Measurements from ENCODE around the gene ACER3.
"Not testable (repeated sequence)": the region's sequence is repeated elsewhere in the genome, so short reads cannot be mapped to it uniquely, and the experiment has no call there.

The ACER3 gene

DNA sequence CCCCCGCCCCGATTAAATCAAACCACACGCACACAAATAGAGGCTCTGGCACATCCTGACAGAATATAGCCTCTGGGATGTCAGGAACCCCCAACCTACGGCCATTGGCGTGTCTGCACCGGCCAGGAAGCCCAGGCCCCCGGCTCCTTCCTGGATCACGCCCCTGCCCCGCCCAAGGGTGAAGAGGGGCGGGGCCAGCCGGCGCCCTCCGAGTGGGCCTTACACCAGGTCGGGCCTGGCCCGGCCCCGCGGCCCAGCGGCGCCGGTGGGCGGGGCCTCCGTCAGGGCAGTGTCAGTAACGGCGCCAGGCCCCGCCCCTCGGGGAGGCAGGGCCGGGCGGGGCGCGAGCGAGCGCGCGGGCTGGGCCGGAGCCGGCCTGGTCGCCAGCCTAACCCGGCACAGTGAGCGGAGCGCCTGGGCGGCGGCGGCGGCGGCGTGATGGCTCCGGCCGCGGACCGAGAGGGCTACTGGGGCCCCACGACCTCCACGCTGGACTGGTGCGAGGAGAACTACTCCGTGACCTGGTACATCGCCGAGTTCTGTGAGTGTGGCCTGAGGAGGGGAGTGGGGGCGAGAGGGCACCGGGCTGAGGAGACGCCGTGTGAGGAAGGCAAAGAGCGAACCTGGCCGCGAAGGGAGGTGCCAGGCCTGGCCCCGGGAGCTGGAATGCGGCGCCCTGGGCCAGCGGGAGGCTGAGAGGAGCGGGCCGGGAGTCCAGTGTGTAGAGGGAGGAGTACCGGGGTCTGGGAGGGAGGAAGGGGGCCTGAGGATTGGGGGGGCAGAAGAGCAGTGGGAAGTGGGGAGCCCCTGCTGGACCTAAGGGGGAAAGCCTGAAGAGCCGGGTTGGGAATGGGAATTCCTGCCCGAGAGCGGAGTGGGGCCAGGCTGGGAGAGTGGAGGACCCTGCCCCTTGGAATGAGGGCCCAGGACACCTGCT, at the start of gene ACER3:
ACER3 (plus strand) TSS at position 380 of the 937 bp plus-strand sequence; CDS start at position 439, 59 bp downstream.
- DNase-seq: peak; percentile 87

DNA sequence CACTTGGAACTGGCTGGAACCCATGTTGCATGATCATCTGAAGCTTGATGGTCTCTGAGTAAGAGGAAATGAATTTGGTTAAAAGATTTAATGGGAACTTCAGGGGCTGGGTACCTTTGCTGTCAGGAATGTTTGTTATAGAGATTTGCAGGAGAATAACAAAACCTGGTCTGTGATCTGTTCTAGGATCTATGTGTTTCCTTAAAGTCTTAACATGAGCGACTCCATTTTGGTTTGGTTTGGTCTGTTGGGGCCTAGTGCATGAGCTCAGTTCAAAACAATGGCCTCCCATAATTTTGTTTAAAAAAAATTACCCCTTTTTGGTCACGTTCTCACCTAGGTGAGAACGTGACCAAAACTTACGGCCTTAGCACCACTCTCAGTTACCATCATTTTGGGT, 49.5 kb upstream of the ACER3 start:
- DNase-seq: no peak

DNA sequence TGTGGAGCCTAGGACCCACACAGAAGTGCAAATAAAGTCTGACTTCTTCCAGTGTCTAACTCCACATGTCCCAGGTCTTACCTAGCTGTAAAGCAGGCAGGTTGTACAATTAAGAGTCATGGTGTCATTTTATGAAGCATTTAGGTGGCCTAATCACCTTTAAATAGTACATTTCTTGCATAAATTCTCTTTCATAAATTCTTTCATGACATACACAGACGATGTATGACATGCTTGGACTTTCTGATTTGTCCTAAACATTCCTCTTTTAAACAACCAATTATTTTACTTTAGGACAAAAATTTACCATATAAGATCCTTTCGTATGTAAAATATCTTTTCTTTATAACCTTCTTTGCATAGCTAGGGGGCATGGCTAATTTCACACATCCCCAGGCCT, 46.3 kb upstream of the ACER3 start:
- no peak for DNase-seq

DNA sequence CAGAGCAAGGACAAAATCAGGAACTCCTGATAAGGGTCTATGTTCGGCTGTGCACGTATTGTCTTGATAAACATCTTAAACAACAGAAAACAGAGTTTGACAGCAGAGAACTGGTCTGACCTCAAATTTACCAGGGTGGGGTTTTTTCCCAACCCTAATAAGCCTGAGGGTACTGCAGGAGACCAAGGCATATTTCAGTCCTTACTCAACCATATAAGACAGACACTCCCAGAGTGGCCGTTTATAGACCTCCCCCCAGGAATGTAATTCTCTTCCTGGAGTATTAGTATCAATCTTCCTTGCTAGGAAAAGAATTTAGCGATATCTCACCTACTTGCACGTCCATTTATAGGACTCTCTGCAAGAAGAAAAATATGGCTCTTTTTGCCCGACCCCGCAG, 45.0 kb upstream of the ACER3 start:
- not testable (repeated sequence) for DNase-seq

DNA sequence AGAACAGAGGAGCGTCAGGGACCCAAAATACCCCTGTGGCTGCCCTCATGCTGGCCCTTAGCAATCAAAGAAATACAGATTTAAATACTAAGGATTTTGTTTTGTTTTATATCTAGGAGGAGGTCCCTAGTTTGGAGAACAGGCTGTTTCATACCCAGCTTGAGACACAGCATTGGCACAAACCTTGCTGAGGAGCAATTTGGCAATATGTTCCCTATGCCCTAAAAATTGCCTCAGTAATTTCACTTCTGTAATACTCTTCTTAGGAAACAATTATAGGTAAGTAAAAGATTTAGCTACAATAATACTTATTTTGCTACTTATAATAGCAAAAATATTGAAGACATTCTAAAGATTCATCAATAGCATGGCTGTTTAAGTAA, 40.5 kb upstream of the ACER3 start:
- DNase-seq: no peak

DNA sequence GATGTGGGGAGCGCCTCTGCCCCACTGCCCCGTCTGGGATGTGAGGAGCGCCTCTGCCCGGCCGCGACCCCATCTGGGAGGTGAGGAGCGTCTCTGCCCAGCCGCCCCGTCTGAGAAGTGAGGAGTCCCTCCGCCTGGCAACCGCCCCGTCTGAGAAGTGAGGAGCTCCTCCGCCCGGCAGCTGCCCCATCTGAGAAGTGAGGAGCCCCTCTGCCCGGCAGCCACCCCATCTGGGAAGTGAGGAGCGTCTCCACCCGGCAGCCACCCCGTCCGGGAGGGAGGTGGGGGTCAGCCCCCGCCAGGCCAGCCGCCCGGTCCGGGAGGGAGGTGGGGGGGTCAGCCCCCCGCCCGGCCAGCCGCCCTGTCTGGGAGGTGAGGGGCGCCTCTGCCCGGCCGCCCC, 39.3 kb upstream of the ACER3 start:
- not testable (repeated sequence) for DNase-seq

DNA sequence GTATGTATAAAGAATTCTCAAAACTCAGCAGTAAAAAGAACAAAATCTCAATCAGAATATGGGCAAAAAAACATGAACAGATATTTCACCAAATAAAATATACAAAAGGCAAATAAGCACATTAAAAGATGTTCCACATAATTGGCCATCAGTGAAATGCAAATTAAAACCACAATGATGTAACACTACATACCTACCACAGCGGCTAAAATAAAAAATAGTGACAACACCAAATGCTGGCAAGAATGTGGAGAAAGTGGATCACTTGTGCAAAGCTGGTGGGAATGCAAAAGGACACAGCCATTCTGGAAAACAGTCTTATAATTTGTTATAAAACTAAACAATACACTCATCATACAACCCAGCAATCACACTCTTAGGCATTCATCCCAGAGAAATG, 38.3 kb upstream of the ACER3 start:
- DNase-seq: no peak

DNA sequence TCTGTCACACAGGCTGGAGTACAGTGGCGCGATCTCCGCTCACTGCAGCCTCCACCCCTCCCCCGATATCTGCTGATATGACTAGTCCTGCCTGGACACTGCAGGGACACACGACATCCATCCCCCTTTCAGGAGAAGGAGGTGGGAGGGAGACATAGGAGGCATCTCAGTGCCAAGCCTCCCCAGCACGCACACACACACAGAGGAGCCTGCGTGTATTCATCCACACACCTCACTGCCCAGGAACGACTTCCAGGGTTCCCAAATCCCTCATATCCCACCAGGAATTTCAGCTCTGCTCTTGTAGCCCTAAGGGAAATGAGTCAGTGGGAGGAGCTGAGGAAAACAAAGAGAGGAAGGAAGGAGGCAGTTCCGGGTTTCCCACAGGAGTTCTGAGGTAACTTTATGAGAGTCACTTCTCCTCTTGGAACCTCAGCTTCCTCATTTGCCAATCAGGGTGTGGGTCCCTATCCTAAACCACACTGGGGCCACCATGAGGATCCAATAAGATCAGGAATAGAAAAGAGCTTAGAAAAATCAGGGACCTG, 37.2 kb upstream of the ACER3 start:
- DNase-seq: peak; percentile 89

DNA sequence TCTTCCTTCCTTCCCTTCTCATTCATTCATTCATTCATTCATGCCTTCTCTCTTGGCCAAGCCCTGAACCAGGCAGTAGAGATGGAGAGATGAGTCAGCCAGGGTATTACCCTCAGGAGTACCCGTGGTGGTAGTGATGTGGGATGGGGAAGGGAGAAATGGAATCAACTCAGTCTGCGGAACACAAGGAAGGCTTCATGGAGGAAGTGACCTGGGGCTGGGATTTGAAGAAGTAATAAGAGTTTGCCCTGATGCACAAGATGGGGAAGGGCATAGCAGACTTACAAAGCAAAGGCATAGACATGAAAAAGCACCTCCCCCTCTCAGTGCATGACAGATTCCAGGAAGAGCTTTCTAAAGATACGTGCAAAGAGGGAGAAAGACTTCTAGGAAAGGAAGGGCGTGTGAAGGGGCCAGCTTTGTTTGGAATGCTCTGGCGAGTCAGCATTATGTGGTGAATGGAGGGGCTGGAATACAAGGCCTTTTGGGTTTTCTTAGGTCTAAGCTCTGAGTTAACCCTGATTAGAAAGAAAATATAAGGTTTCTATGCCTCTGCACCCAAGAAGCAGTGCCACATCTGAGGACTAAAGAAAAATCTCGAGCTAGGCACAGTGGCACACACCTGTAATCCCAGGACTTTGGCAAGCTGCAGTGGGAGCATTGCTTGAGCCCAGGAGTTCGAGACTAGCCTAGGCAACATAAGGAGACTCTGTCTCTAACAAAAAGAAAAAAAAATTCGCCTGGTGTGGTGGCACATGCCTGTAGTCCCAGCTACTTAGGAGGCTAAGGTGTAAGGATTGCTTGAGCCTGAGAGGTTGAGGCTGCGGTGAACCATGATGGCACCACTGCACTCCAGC, 36.4 kb upstream of the ACER3 start:
- peak; percentile 83 for DNase-seq

DNA sequence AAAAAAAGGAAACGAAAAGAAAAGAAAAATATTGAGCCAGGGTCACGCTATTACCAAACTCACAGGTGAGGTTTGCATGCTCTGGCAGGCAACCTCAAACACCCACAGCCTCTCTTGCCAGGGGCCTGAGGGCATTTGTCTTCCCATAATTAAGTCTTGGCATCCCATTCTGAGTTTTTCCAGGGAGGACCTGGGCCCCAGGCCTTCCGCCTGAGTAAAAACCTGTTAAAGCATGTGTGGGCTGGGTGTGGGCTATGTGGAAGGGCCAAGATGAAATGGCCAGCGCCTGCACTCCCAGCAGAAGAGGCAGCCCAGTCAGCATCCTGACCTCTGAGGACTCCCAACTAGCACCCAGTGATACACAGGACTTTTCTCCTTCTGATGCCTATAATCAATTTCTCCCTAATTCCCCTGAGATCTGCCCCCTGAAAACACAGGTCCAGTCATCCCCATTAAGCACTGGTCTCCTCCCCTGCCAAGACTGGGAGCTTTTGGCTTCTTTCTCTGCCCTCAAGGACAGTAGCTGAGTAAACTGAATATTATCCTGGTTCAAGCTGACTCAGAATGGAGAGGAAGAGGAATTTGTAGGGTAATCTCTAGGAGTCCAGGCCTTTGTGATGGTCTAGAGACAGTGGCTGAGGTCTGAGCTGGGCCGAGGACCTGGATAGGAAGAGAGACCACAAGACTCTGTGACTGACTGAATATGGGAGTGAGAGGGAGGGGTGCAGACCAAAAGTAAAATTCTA, 35.6 kb upstream of the ACER3 start:
- peak; percentile 39 for DNase-seq

DNA sequence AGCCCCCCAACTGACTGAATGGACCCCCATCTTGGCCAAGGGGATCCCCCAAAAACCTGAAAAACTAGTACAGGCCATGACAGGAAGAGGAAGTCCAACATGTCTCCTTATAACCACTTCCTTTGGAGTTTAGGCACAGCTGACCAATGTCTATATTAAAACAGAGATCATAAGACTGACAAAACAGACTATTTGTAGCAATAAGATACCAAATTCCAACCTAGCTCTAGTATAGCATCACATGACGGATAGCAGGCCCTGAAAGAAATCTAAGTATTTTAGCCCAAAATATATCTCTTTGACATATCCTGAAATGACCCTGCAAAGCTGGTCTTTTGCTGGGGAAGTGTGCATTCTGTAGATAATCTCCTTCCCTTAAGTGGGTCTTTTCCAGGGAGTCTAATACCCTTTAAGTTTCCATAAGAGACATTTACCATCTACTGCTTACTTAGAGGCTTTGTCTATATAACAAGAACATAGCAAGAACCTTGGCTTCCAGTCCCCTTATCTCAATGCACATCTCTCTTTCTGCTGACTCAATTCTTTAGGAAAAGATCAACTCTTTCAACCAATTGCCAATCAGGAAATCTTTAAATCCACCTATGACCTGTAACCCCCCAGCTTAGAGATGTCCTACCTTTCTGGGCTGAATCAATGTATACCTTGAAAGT, 34.9 kb upstream of the ACER3 start:
- no peak for DNase-seq

DNA sequence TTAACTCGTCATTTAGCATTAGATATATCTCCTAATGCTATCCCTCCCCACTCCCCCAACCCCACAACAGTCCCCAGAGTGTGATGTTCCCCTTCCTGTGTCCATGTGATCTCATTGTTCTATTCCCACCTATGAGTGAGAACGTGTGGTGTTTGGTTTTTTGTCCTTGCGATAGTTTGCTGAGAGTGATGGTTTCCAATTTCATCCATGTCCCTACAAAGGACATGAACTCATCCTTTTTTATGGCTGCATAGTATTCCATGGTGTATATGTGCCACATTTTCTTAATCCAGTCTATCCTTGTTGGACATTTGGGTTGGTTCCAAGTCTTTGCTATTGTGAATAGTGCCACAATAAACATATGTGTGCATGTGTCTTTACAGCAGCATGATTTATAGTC, 34.2 kb upstream of the ACER3 start:
- DNase-seq: not testable (repeated sequence)

DNA sequence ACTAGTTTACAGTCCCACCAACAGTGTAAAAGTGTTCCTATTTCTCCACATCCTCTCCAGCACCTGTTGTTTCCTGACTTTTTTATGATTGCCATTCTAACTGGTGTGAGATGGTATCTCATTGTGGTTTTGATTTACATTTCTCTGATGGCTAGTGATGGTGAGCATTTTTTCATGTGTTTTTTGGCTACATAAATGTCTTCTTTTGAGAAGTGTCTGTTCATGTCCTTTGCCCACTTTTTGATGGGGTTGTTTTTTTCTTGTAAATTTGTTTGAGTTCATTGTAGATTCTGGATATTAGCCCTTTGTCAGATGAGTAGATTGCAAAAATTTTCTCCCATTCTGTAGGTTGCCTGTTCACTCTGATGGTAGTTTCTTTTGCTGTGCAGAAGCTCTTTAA, 33.7 kb upstream of the ACER3 start:
- DNase-seq: not testable (repeated sequence)

DNA sequence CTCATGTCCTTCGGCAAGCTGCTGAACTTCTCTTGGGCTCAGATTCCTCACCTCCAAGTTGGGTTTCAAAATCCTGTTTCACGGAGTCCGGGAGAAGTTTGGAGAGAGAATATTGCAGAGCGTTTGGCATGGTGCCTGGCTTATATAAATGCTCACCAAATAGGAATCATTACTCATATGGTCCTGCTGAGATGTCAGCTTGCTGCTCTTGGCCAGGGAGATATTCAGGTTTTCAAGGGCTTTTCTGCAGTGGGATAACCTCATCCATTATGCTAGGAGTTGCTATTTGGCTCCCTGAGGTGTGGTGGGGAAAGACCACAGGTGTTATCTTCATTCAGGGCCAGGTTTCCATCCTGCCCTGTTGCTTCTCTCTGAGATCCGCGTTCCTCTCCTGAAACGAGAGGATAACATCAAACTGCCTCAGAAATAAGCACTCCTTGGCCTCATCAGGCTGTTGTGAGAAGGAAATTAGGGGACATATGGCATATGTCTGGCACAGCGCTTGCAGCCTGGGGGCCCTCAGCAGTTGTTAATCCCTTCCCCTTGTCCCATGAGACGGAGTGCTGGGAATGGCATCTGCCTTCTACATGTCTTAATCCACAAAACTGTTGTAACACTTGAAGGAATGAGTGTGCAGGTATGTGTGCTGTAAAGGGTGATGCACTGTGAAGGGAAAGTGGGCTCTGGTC, 29.9 kb upstream of the ACER3 start:
- peak; percentile 65 for DNase-seq

DNA sequence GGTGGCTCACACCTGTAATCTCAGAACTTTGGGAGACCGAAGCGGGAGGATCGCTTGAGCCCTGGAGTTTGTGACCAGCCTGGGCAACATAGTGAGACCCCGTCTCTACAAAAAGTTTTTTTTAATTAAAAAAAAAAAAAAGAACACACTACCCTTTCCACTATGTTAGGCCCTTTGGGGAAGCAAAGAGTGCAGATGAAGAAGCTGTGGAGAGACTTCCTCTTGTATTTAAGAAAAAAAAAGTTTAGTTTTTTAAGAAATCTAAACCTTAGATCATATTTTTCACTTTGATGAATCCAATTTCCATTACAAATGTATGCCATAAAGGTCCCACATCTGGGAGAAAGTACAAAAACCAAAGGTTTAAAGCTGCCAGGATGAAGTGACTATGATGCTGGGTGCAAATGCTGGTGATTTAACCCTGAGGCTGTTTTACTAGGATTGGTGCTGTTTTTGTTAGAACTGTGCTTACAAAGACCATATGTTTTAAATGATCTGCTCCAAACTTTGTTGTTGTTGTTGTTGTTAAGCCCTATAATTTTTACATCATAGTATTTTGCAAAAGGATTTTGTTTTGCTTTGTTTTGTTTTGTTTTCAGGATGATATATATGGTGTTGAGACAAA, 28.9 kb upstream of the ACER3 start:
- no peak for DNase-seq

DNA sequence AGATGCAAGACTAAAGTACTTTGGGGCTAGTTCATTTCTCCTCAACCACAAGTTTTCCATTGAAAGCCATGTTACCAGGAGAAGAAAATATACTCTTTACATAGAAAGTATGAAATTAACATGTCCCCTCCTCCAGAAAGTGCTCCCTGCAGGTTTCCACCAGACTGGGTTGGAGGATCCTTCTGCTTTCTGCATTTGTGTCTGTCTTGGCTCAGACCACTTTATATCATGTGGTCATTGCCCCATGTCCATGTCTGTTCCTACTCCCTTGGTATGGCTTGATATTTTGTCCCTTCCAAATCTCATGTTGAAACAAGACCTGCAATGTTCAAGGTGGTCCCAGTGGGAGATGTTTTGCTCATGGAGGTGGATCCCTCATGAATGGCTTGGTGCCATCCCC, 28.4 kb upstream of the ACER3 start:
- DNase-seq: no peak

DNA sequence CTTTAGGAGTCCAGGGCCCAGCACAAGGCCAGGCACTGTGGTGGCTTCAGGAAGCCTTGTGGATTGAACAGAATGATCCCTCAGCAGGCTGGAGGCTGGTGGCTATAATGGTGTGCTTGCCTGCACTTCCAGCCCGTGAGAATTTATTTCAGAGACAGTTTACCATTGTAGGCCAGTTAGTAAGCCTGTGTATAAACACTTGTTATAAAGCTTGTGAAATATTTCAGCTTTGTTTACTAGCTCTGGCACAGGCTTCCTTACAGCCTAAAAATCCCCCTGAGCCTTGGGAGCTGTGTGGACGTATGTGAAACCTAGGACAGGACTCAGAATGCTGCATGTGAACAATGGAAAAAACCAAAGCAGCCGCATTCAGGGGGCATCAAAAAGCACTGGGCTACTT, 26.6 kb upstream of the ACER3 start:
- no peak for DNase-seq

DNA sequence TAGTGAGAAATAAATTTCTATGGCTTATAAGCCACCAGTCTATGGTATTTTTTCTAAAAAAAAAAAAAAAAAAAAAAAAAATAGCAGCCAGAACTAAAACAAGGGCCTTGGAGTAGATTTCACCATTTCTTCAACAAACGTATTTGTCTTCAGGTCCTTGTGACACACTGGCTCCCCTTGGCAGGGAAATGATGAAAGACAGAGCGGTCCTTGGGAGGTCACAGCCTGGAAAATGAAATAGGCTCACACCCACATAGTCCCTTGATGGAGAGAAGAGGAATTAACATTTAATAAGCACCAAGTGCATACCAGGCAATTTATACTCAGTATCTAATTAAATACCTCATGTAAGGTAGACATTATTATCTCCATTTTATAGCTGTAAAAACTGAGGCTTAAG, 25.7 kb upstream of the ACER3 start:
- DNase-seq: no peak

DNA sequence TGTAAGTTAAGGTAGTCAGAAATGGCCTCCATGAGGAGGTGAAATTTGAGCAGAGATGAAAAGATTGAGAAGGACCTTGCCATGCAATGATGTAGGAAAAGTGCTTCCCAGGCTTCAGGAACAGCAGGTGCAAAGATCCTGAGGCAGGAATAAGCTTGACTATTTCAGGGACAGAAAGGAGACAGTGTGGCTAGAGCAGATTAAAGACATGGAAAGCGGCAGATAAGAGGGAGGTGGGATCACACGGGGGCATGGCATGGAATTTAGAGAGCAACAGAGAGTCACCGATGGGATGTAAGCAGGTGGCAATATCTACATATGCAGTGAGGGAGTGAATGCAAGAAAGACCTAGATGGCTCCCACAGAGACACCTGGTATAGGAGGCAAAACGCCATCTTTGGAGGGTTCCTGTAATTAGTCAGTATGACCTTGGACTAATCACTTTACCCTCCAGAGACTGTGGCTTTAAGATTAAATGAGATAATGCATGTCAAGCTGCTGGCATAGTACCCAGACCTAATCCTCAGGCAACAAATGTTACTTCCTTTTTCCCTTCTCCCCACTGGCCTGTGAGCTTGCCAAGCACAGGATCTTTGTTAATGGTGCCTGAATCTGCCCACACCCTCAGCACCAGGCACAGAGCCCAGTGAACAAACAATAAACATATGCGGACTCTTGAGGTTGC, 24.6 kb upstream of the ACER3 start:
- peak; percentile 8 for DNase-seq

DNA sequence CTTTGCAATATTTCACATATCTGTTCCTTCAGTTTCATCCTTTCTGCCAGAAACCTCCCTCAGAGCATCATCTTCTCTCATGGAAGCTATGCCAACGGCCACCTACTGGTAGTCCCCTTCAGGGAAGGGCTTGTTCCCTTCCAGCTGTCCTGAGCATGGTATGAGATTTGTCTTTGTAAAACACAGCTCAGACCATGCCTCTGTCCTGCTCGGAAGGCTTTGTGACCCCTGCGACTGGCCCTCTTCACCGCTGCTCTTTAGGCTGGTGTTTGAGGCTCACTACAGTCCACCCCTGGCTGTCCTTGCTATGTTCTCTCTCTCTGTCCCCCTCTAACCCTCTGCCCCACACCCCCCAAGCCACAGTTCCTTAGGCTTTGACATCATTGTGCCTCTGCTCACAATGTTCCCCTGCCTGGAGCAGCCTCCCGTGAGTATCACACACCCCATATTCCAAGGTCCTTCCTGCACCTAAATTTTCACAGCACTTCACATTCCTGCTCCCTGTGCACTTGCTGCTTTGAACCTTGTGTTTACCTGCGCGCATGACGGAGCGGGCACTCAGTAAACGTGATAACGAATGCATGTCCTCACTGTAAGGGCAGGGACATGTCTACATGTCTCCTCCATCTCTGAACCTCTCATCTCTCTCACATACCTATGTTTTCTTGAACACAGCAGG, 24.0 kb upstream of the ACER3 start:
- DNase-seq: no peak
